ENCODE results near the gene TBRG4.

Gene TBRG4

DNA sequence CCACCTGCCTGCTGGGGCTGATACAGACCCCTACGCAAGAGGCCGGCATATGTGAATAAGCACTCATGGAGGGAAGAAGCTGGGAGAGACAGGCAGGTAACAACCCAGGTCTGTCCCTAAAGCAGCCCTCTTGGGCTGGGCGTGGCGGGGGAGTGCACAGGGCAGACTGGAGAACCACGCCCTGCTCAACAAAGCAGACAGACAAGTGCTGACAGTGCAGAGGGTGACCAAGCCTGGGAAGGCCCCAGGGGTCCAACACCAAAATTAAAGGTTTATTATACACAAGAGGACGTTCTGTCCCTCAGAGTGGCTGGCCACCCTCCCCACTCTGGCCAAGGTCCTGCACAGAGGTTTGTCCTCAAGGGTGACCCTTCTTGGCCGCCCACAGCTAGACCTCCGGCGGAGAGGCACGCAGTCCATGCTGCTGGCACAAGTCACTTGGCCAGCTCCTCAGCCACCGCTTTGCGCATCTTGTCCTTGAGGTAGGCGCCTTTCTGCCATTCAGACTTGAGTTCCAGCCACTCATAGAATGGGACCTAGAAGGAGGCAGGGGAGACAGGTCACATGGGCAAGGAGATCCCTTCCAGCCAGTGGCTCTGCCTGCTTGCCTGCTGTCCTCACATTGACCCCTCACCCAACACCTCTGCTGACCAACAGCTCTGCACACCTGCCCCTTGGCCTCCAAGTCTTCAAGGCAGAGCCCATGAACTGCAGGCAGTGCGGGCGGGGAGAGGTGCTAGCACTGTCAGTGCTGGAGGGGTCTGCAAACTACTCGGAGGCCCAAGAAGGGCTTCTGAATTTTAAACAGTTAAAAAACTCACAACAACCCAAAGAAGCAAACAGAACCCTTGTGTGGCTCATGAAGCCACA is 11.4 kb downstream of the TBRG4 start:
- no peaks in the 10 kb centered on the region for H3K9me3 ChIP-seq (ENCODE audit: control insufficient read depth, insufficient read depth, low read depth, low read length)
- POLR2A ChIA-PET: interaction anchor here (1.1 kb wide), 1 partner anchor 12 kb away, joined by 5 read pairs; the partner anchor contains the start of gene TBRG4
- no peaks in the 10 kb centered on the region for H3K4me1 ChIP-seq (ENCODE audit: control insufficient read depth, insufficient read depth, low read length)
- H3K36me3 ChIP-seq (ENCODE audit: control insufficient read depth in 2 of 2, insufficient read depth in 1 of 2, low read length in 2 of 2): peaks cover 0 to 61% of the 10 kb centered on the region in 2 experiments; a peak in 1 of 3 replicates
- H3K27ac ChIP-seq (ENCODE audit: extremely low read depth, low read depth, low read length): no peak overlapping the region
- CTCF ChIA-PET: interaction anchor here (0.5 kb wide), 1 partner anchor 563 kb away, joined by 3 read pairs; no protein-coding TSS in a partner anchor
- H3K4me3 ChIP-seq (ENCODE audit: low read depth, low read length): no peak overlapping the region
- TF ChIP-seq KLF1 (tag by site-specific recombination; IDR thresholded peaks at IDR 0.05) (peak; percentile 74), ZFP37 (tag by site-specific recombination; IDR thresholded peaks at IDR 0.05) (no peak), KLF9 (tag by site-specific recombination; IDR thresholded peaks at IDR 0.05; ENCODE audit: low read depth) (peak; percentile 36; the same call in 1 of the 2 replicates), ZNF610 (tag by site-specific recombination; IDR thresholded peaks at IDR 0.05; ENCODE audit: borderline replicate concordance) (no peak), ZNF157 (tag by site-specific recombination; IDR thresholded peaks at IDR 0.05) (no peak)
- TF ChIP-seq, protein P1, sequence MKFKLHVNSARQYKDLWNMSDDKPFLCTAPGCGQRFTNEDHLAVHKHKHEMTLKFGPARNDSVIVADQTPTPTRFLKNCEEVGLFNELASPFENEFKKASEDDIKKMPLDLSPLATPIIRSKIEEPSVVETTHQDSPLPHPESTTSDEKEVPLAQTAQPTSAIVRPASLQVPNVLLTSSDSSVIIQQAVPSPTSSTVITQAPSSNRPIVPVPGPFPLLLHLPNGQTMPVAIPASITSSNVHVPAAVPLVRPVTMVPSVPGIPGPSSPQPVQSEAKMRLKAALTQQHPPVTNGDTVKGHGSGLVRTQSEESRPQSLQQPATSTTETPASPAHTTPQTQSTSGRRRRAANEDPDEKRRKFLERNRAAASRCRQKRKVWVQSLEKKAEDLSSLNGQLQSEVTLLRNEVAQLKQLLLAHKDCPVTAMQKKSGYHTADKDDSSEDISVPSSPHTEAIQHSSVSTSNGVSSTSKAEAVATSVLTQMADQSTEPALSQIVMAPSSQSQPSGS (tag by site-specific recombination; IDR thresholded peaks at IDR 0.05; ENCODE audit: low read depth): no peak

DNA sequence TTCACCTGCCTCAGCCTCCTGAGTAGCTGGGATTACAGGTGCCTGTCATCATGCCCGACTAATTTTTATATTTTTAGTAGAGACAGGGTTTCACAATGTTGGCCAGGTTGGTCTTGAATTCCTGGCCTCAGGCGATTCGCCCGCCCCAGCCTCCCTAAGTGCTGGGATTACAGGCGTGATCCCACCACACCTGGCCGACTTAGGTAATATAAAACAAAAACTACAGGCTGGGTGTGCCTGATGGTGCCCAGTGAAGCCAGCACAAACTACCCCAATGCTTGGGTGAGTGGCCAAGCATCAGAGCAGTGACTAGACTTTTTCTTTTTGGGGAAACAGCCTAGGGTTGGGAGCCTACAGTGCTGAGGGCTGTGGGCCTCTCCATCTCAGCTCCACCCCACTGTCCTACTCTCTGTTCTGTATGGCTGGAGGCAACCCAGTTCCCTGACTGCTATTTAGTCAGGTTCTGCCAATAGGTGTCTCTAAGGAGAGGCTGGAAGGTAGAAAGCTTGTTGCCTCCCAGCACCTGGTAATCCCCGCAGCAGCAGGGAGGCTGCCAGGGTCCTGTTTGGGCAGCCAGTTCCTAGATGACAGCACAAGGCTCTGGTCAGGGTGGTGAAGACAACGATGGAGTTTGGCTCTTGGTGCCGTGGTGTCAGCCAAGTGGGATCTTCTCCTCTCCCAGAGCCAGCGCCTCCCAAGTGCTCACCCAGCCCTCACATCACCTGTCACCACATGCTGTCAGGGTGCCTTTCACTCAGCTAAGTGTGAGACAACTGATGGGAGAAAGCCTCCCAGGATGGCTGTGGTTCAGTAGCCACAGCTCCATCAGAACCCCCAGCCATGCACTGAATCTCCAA is 12.3 kb downstream of the TBRG4 start:
- Histone ChIP-seq H3K4me1 (ENCODE audit: control insufficient read depth, insufficient read depth, low read length) (no peaks in the 10 kb centered on the region), H3K36me3 (ENCODE audit: control insufficient read depth in 2 of 2, insufficient read depth in 1 of 2, low read length in 2 of 2) (peaks cover 0 to 52% of the 10 kb centered on the region in 2 experiments; a peak in 1 of 3 replicates), H3K9me3 (ENCODE audit: control insufficient read depth, insufficient read depth, low read depth, low read length) (no peaks in the 10 kb centered on the region), H3K4me3 (ENCODE audit: low read depth, low read length) (no peak overlapping the region), H3K27ac (ENCODE audit: extremely low read depth, low read depth, low read length) (no peak overlapping the region)
- ChIA-PET CTCF (interaction anchor here (0.5 kb wide), 1 partner anchor 563 kb away, joined by 3 read pairs; no protein-coding TSS in a partner anchor), POLR2A (no interaction called here)
- TF ChIP-seq ZNF660 (tag by site-specific recombination; IDR thresholded peaks at IDR 0.05): no peak
- TF ChIP-seq, protein P2, sequence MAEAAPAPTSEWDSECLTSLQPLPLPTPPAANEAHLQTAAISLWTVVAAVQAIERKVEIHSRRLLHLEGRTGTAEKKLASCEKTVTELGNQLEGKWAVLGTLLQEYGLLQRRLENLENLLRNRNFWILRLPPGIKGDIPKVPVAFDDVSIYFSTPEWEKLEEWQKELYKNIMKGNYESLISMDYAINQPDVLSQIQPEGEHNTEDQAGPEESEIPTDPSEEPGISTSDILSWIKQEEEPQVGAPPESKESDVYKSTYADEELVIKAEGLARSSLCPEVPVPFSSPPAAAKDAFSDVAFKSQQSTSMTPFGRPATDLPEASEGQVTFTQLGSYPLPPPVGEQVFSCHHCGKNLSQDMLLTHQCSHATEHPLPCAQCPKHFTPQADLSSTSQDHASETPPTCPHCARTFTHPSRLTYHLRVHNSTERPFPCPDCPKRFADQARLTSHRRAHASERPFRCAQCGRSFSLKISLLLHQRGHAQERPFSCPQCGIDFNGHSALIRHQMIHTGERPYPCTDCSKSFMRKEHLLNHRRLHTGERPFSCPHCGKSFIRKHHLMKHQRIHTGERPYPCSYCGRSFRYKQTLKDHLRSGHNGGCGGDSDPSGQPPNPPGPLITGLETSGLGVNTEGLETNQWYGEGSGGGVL (tag by site-specific recombination; IDR thresholded peaks at IDR 0.05): no peak
- no peak for TF ChIP-seq ZBTB20 (tag by site-specific recombination; IDR thresholded peaks at IDR 0.05)
- TF ChIP-seq ZNF416 (tag by site-specific recombination; IDR thresholded peaks at IDR 0.05): no peak
- TF ChIP-seq ZNF707 (tag by site-specific recombination; IDR thresholded peaks at IDR 0.05): no peak
- TF ChIP-seq ZNF629 (tag by site-specific recombination; IDR thresholded peaks at IDR 0.05): no peak

DNA sequence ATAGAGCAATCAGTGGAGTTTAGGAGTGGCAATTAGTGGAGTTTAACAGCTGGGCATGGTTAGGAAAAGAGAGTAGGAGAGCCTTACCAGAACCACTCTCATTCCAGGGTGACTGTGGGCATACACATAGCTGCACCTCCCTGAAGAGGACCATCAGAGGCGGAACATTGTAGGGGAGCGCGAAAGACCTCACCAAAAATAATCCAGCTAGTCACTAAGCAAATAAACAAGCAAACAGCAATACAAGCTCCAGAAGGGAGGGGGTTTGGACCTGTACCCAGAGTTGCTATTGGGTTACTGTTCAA is 18.6 kb downstream of the TBRG4 start:
- Histone ChIP-seq H3K36me3 (ENCODE audit: control insufficient read depth in 2 of 2, insufficient read depth in 1 of 2, low read length in 2 of 2) (no peaks in the 10 kb centered on the region), H3K4me3 (ENCODE audit: low read depth, low read length) (no peak overlapping the region), H3K27ac (ENCODE audit: extremely low read depth, low read depth, low read length) (no peak overlapping the region), H3K4me1 (ENCODE audit: control insufficient read depth, insufficient read depth, low read length) (peaks cover 8% of the 10 kb centered on the region), H3K9me3 (ENCODE audit: control insufficient read depth, insufficient read depth, low read depth, low read length) (no peaks in the 10 kb centered on the region)
- ChIA-PET POLR2A (interaction anchor here (2.2 kb wide), 1 partner anchor 19 kb away, joined by 13 read pairs; the partner anchor contains the start of gene TBRG4), CTCF (interaction anchor here (0.6 to 1.5 kb wide), 3 partner anchors 12 to 119 kb away, joined by 3 to 7 read pairs (median 3); no protein-coding TSS in a partner anchor)
- TF ChIP-seq, protein P3, sequence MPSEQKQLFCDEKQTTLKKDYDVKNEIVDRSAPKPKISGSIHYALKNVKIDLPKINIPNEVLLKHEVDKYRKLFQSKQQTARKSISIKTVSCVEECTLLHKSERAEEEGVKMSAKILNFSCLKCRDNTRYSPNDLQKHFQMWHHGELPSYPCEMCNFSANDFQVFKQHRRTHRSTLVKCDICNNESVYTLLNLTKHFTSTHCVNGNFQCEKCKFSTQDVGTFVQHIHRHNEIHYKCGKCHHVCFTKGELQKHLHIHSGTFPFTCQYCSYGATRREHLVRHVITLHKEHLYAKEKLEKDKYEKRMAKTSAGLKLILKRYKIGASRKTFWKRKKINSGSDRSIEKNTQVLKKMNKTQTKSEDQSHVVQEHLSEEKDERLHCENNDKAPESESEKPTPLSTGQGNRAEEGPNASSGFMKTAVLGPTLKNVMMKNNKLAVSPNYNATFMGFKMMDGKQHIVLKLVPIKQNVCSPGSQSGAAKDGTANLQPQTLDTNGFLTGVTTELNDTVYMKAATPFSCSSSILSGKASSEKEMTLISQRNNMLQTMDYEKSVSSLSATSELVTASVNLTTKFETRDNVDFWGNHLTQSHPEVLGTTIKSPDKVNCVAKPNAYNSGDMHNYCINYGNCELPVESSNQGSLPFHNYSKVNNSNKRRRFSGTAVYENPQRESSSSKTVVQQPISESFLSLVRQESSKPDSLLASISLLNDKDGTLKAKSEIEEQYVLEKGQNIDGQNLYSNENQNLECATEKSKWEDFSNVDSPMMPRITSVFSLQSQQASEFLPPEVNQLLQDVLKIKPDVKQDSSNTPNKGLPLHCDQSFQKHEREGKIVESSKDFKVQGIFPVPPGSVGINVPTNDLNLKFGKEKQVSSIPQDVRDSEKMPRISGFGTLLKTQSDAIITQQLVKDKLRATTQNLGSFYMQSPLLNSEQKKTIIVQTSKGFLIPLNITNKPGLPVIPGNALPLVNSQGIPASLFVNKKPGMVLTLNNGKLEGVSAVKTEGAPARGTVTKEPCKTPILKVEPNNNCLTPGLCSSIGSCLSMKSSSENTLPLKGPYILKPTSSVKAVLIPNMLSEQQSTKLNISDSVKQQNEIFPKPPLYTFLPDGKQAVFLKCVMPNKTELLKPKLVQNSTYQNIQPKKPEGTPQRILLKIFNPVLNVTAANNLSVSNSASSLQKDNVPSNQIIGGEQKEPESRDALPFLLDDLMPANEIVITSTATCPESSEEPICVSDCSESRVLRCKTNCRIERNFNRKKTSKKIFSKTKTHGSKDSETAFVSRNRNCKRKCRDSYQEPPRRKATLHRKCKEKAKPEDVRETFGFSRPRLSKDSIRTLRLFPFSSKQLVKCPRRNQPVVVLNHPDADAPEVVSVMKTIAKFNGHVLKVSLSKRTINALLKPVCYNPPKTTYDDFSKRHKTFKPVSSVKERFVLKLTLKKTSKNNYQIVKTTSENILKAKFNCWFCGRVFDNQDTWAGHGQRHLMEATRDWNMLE (tag by site-specific recombination; conservative IDR thresholded peaks at IDR 0.05; ENCODE audit: low read depth): no peak
- TF ChIP-seq, protein P4, sequence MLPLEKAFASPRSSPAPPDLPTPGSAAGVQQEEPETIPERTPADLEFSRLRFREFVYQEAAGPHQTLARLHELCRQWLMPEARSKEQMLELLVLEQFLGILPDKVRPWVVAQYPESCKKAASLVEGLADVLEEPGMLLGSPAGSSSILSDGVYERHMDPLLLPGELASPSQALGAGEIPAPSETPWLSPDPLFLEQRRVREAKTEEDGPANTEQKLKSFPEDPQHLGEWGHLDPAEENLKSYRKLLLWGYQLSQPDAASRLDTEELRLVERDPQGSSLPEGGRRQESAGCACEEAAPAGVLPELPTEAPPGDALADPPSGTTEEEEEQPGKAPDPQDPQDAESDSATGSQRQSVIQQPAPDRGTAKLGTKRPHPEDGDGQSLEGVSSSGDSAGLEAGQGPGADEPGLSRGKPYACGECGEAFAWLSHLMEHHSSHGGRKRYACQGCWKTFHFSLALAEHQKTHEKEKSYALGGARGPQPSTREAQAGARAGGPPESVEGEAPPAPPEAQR (tag by site-specific recombination; IDR thresholded peaks at IDR 0.05): no peak
- no peak for TF ChIP-seq HOXC10 (CRISPR knock-in tag; IDR thresholded peaks at IDR 0.05)
- TF ChIP-seq ZFHX2 (tag by site-specific recombination; conservative IDR thresholded peaks at IDR 0.05): no peak
- no peak for TF ChIP-seq SETDB1 (IDR thresholded peaks at IDR 0.05; ENCODE audit: insufficient read length, low read length)
- no peak for TF ChIP-seq ZBTB1 (tag by site-specific recombination; IDR thresholded peaks at IDR 0.05)

All from HEK293 (cell line).